GM12801 (cell line): ENCODE measurements around the gene SCAMP4.

Experiments
- TF ChIP-seq, protein P1 (sequence below): IDR thresholded peaks from one replicate; pipeline ENCODE4 v1.5.1; 2011; ENCODE audit warnings: control low read depth; ENCODE audit not compliant: insufficient read length; ENCODE audit errors: extremely low read depth

SCAMP4 gene

DNA sequence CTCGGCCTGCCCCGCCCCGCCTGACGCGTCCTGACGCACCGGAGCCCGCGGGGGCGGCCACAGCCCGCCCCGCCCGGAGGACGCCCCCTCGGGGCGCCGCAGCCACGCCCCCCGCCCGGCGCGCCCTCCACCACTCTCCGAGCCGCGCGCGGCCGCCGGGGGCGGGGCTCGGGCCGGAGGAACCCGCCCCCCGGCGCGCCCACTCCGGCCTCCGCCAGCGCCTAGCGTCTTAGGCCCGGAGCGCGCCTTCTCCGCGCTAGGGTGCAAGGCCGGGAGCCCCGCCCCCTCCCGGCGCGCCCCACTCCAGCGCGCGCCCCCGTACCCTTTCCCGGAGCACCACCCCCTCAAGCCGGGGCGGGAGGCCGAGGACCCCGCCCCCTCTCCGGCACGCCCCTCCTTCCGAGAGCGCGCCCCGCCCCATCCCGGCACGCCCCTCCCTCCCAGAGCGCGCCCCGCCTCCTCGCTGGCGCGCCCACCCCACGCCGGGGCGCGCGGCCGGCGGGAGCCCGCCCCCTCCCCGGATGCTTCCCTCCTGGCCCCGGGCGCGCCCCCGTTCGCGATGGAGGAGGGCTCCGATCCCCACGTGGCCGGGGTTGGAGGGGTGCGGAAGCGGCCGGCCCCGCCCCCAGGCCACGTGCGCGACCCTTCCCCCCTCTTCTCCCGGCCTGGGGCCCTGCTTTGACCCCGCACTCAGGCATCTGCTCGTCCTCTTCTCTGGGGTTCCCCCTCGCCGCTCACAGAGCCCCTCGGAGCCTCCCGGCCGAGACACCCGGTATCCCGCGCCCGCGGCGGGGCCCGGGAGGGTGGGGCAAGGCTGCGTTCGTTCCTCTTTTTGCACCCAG lies 41.3 kb upstream of the SCAMP4 start:
- TF ChIP-seq, protein P1, sequence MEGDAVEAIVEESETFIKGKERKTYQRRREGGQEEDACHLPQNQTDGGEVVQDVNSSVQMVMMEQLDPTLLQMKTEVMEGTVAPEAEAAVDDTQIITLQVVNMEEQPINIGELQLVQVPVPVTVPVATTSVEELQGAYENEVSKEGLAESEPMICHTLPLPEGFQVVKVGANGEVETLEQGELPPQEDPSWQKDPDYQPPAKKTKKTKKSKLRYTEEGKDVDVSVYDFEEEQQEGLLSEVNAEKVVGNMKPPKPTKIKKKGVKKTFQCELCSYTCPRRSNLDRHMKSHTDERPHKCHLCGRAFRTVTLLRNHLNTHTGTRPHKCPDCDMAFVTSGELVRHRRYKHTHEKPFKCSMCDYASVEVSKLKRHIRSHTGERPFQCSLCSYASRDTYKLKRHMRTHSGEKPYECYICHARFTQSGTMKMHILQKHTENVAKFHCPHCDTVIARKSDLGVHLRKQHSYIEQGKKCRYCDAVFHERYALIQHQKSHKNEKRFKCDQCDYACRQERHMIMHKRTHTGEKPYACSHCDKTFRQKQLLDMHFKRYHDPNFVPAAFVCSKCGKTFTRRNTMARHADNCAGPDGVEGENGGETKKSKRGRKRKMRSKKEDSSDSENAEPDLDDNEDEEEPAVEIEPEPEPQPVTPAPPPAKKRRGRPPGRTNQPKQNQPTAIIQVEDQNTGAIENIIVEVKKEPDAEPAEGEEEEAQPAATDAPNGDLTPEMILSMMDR = no peak

DNA sequence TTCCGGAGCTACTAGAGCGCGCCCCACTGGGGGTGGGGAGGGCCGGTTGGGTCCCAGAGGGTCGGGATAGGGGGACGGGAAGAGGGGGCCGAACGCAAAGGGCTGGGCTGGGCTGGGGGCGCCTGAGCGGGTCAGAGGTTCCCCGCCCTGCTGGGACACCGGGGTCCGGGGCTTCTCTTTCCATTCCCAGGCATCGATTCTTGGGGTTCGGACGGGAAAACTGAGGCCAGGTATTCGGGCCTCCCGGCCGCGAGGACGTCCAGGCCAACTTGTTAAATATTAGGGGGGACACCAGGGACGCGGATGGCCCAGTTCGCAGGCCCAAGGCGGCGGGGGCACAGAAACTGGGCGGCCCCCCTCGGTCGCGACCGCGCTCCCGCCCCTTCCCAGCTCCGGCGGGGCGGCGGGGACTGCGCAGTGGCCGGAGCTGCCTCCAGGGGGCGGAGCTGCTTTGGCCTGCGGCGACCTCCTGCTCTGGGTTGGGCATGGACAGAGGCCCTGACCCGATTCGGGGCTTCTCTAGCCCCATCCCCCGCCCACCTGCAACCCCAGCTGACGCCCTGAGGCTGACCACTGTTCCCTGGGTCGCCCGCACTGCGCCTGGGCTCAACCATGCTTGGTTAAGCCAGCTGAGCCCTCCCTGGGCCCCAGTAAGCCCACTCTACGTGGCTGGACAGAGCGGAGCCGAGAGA lies 40.6 kb upstream of the SCAMP4 start:
- TF ChIP-seq, protein P1 = no peak

DNA sequence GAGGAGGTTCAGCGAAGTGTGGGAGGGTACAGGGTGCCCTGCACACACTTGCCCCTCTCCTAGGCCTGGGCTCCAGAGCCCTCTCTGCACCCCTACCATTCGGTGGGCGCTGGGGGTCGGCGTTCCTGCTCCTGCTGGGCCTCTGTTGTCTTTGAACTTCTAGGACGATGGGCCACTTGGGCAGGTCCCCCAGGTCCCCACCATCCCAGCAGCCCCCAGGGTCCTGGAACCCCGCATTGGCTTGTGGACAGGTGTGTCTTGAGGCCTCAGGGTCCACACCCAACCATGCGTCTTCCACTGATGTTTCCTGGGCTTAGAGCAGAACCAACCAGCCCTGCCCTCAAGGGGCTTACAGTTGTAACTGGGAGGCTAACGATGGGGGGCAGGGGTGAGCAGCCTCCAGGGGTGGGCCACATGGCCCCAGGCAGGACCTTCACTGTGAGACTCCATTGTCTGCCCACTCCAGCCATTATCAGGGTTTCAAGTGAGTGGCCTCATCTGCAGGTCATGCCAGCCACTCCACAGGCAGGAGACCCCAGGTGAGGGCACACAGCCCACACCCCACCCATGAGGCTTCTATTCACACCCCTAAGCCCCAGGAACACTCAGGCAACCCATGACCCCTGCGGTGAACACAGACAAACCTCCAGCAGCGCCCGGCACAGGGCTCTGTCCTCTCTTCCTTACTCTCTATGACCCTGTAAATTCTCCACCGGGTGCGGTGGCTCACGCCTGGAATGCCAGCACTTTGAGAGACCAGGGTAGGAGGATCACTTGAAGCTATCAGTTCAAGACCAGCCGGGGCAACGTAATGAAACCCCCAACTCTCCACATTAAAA lies 39.8 kb upstream of the SCAMP4 start:
- TF ChIP-seq, protein P1 = no peak

DNA sequence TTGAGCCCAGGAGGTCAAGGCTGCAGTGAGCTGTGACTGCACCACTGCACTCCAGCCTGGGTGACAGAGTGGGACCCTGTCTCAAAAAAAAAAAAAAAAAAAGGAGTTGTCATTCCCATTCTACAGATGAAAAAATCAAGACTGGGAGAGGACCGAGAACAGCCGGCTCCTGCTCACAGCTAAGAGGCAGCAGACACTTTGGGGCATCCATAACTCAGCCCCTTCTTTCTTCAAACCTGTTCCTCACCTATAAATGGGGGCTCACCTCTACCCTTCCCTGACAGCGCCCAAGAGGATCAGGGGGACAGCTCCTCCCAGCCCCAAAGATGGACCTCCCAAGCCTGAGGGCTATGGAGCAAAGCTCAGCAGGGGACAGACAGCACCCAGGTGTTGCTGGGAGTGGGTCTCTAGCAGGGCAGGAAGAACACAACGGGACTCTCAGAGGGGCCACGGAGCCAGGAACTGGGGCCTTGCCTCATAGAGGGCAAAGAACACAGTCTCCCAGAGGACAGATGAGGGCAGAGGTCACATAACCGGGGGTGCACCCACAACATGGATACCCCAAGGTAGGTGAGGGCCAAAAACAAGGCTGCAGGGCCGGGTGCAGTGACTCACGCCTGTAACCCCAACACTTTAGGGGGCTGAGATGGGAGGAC lies 38.4 kb upstream of the SCAMP4 start:
- TF ChIP-seq, protein P1 = no peak

DNA sequence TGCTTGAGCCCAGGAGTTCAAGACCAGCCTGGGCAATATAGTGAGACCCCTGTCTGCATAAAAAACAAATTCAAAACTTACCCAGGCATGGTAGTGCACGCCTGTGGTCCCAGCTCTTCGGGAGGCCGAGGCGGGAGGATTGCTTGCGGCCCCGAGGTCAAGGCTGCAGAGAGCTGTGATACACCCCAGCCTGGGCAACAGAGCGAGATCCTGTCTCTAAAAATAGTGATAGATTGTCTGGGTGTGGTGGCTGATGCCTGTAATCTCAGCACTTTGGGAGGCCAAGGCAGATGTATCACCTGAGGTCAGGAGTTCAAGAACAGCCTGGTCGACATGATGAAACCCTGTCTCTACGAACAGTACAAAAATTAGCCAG lies 37.9 kb upstream of the SCAMP4 start:
- TF ChIP-seq, protein P1 = no peak

DNA sequence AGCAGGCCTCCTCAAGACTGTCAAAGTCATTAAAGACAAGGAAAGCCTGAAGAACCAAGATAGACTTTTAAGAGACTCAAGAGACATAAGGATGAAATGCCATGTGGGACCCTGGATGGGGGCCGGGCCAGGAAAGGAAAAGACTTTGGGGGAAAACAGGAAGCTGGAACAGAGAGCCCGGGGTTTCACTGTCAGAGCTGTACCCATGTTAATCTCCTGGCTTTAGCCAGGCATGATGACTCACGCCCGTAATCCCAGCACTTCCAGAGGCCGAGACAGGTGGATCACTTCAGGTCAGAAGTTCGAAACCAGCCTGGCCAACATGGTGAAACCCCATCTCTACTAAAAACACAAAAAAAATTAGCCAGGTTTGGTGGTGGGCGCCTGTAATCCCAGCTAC lies 36.2 kb upstream of the SCAMP4 start:
- TF ChIP-seq, protein P1 = no peak
